Measurements from ENCODE around the gene PPARGC1A.

PPARGC1A gene

GRCh38 chr4:23766344-23766743 is 123.5 kb downstream of the PPARGC1A start:
- no peak for DNase-seq

- no peak for DNase-seq
Measured at GRCh38 chr4:23763559-23763958, 126.3 kb downstream of the PPARGC1A start.

- DNase-seq = no peak
Measured at GRCh38 chr4:23762551-23762950, 127.3 kb downstream of the PPARGC1A start.

- DNase-seq = no peak
Measured at GRCh38 chr4:23759066-23759465, 130.8 kb downstream of the PPARGC1A start.

- DNase-seq = no peak
Measured at GRCh38 chr4:23754688-23755087, 135.2 kb downstream of the PPARGC1A start.

- DNase-seq = no peak
Measured at GRCh38 chr4:23750125-23750524, 139.7 kb downstream of the PPARGC1A start.

GRCh38 chr4:23747281-23747735 is 142.5 kb downstream of the PPARGC1A start:
- no peak for DNase-seq

GRCh38 chr4:23746672-23747071 is 143.2 kb downstream of the PPARGC1A start:
- DNase-seq = no peak

GRCh38 chr4:23746027-23746426 is 143.8 kb downstream of the PPARGC1A start:
- DNase-seq = no peak

- no peak for DNase-seq
Measured at GRCh38 chr4:23745377-23745776, 144.5 kb downstream of the PPARGC1A start.
